ENCODE data around the gene RPS6KB2. TPM values are rescaled to one million over a fixed set of nuclear protein-coding genes. Genes with fewer than 3 reads are reported as not detected.

The RPS6KB2 gene
- total RNA-seq, 2 experiments from 2014 or later = 57.5 to 68.1 TPM

GRCh38 chr11:67416416-67417335 lies 11.6 kb upstream of the RPS6KB2 start:
- H3K4me3 Mint-ChIP-seq = peak overlapping the region; percentile 60
- H3K9me3 Mint-ChIP-seq = no peaks in the 10 kb centered on the region
- DNase-seq = peak; percentile 71
- CTCF ChIA-PET = interaction anchor here (0.6 to 4.0 kb wide), 5 partner anchors 8 to 58 kb away, joined by 3 to 27 read pairs (median 5); partner anchors contain the start of genes PTPRCAP and TBC1D10C
- peaks cover 62% of the 10 kb centered on the region for H3K4me1 Mint-ChIP-seq
- peak overlapping the region; percentile 87 for H3K27ac Mint-ChIP-seq
- peaks cover 3% of the 10 kb centered on the region for H3K36me3 Mint-ChIP-seq (ENCODE audit: low read depth)
- POLR2A ChIA-PET = no interaction called here
- peaks cover 1% of the 10 kb centered on the region for H3K27me3 Mint-ChIP-seq

DNA sequence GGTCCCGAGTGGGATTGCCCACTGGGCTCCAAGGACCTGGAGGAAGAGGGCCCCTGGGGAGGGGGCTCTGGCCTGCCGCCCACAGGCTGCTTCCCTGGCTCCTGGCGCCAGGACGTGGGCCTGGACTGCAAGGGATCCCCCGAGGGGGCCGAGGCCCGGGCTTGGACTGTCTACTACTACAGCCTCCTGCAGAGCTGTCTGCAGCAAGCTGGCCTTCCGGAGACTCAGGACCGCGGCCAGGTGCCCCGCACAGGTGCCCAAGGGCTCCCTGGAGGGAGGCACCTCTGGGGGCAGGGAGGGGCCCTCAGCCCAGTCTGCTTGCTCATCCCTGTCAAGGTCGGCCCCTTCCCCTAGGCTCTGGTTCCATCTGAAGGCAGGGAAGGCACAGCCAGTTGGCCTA lies 10.9 kb upstream of the RPS6KB2 start:
- Mint-ChIP-seq H3K4me3 (no peak overlapping the region), H3K36me3 (ENCODE audit: low read depth) (peaks cover 3% of the 10 kb centered on the region), H3K9me3 (no peaks in the 10 kb centered on the region), H3K4me1 (peaks cover 54% of the 10 kb centered on the region), H3K27me3 (peaks cover 1% of the 10 kb centered on the region), H3K27ac (no peak overlapping the region)
- ChIA-PET CTCF (interaction anchor here (1.2 to 4.0 kb wide), 7 partner anchors 9 to 57 kb away, joined by 3 to 27 read pairs (median 5); partner anchors contain the start of genes PPP1CA, PTPRCAP, RAD9A and TBC1D10C), POLR2A (no interaction called here)
- no peak for DNase-seq

- Mint-ChIP-seq H3K9me3 (no peaks in the 10 kb centered on the region), H3K36me3 (ENCODE audit: low read depth) (peaks cover 3% of the 10 kb centered on the region), H3K27ac (peak overlapping the region; percentile 75), H3K4me3 (peak overlapping the region; percentile 74), H3K4me1 (peaks cover 50% of the 10 kb centered on the region), H3K27me3 (peaks cover 1% of the 10 kb centered on the region)
- ChIA-PET CTCF (interaction anchor here (0.8 to 4.0 kb wide), 14 partner anchors 10 to 73 kb away, joined by 3 to 27 read pairs (median 4); partner anchors contain the start of genes PPP1CA, PTPRCAP, RAD9A and RPS6KB2), POLR2A (no interaction called here)
- no peak for DNase-seq
Observed at GRCh38 chr11:67418476-67419281, 9.6 kb upstream of the RPS6KB2 start.

DNA sequence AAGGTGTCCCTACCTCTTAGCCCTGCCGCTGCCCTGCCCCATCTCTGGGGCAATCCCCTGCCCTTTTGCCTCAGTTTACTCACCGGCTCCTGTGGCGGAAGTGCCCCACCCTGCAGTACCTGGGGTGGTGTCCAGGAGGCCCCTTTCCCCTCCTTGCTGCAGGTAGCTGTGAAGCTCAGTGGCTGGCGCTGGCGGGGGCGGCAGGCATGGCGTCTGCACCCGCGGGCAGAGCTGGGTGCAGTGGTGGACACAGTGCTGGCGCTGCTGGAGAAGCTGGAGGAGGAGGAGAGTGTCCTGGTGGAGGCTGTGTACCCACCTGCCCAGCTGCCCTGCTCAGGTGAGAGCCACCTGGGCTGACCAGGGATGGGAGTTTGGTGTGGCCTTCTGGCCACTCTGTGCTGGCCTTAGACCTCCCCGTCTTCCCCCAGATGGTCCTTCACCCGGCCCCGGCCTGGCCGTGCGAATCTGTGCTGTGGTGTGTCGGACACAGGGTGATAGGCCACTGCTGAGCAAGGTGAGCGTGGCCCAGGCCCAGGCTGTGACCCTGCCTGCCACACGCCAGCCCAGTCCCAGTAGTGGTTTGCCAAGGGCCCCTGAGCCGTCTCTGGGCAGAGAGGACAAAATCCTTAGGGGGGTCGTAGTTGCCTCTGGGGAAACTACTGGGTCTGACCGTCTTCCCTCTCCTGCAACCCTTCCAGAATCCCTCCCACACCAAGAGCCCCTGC lies 8.8 kb upstream of the RPS6KB2 start:
- Mint-ChIP-seq H3K36me3 (ENCODE audit: low read depth) (peaks cover 3% of the 10 kb centered on the region), H3K9me3 (no peaks in the 10 kb centered on the region), H3K4me3 (peak overlapping the region; percentile 74), H3K27ac (peak overlapping the region; percentile 75), H3K4me1 (peaks cover 52% of the 10 kb centered on the region), H3K27me3 (peaks cover 1% of the 10 kb centered on the region)
- DNase-seq = no peak
- CTCF ChIA-PET = interaction anchor here (0.6 to 4.0 kb wide), 13 partner anchors 9 to 826 kb away, joined by 3 to 27 read pairs (median 4); partner anchors contain the start of genes CCDC87, CCS, PPP1CA and PTPRCAP
- POLR2A ChIA-PET = interaction anchor here (0.8 to 1.3 kb wide), 3 partner anchors 8 to 18 kb away, joined by 4 to 7 read pairs (median 5); partner anchors contain the start of gene PTPRCAP

DNA sequence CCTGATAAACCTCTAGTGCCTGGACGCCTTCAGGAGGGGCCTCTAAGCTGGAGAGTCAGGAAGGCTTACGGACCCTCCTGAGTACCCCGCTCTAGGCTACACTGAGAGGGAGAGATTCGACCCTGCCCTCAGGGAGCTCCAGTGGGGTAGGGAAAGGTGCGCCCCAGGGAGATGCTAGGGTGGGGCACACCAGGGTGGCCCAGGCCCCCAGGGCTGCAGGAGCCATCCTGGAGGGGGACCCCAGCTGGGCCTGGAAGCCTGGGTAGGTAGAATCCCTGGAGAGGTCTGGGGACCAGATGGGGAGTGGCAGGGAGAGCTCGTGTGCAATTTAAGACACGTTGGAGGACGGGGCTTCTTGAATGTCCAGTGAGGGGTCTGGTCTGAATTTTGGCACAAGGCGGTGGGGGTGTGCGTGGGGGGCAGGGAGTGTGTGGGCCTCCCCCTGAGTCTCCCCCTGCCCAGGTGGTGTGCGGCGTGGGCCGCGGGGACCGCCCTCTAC lies 8.1 kb upstream of the RPS6KB2 start:
- H3K4me3 Mint-ChIP-seq = peak overlapping the region; percentile 74
- peak overlapping the region; percentile 46 for H3K27ac Mint-ChIP-seq
- peaks cover 3% of the 10 kb centered on the region for H3K36me3 Mint-ChIP-seq (ENCODE audit: low read depth)
- peaks cover 57% of the 10 kb centered on the region for H3K4me1 Mint-ChIP-seq
- H3K9me3 Mint-ChIP-seq = no peaks in the 10 kb centered on the region
- H3K27me3 Mint-ChIP-seq = peaks cover under 1% of the 10 kb centered on the region
- CTCF ChIA-PET = interaction anchor here (0.6 to 4.0 kb wide), 7 partner anchors 13 to 827 kb away, joined by 3 to 27 read pairs (median 5); partner anchors contain the start of genes CCDC87, CCS, PTPRCAP and TBC1D10C
- POLR2A ChIA-PET = interaction anchor here (0.8 to 1.3 kb wide), 3 partner anchors 9 to 17 kb away, joined by 4 to 7 read pairs (median 5); partner anchors contain the start of gene PTPRCAP
- DNase-seq = no peak

DNA sequence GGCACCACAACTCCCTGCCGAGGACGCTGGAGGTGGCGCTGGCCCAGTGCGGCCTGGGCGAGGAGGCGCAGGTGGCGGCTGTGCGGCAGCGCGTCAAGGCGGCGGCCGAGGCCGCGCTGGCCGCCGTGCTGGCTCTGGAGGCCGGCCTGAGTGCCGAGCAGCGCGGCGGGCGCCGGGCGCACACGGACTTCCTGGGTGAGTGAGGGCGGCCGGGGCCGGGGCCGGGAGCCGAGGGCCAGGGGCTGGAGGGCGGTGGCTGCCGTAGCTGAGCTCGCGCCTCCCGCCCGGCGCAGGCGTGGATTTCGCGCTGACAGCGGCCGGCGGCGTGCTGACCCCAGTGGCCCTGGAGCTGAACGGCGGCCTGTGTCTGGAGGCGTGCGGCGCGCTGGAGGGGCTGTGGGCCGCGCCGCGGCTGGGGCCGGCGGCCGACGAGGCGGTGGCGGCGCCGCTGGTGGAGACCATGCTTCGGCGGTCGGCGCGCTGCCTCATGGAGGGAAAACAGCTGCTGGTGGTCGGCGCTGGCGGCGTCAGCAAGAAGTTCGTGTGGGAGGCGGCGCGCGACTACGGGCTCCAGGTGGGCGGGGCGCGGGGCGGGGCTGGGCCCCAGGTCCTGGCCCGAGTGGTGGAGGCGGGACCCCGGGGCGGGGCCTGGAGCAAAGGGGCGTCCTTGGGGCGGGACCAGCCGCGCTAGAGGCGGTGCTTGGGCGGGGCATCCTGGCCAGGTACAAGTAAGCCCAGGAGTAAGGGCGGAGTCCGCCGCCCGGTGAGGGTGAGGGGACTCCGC lies 7.5 kb upstream of the RPS6KB2 start:
- Mint-ChIP-seq H3K4me3 (peak overlapping the region; percentile 74), H3K4me1 (peaks cover 62% of the 10 kb centered on the region), H3K27ac (peak overlapping the region; percentile 87), H3K36me3 (ENCODE audit: low read depth) (peaks cover 3% of the 10 kb centered on the region), H3K27me3 (no peaks in the 10 kb centered on the region), H3K9me3 (no peaks in the 10 kb centered on the region)
- ChIA-PET CTCF (interaction anchor here (1.1 to 4.0 kb wide), 5 partner anchors 14 to 64 kb away, joined by 4 to 27 read pairs (median 5); partner anchors contain the start of genes PPP1CA, PTPRCAP and TBC1D10C), POLR2A (interaction anchor here (1.2 to 1.3 kb wide), 2 partner anchors 10 to 12 kb away, joined by 4 to 5 read pairs; no protein-coding TSS in a partner anchor)
- peak; percentile 96 for DNase-seq

- POLR2A ChIA-PET = no interaction called here
- peak overlapping the region; percentile 87 for H3K27ac Mint-ChIP-seq
- no peaks in the 10 kb centered on the region for H3K27me3 Mint-ChIP-seq
- H3K4me3 Mint-ChIP-seq = peak overlapping the region; percentile 74
- DNase-seq = no peak
- H3K9me3 Mint-ChIP-seq = no peaks in the 10 kb centered on the region
- H3K36me3 Mint-ChIP-seq (ENCODE audit: low read depth) = peaks cover 3% of the 10 kb centered on the region
- CTCF ChIA-PET = interaction anchor here (1.1 to 2.4 kb wide), 4 partner anchors 15 to 63 kb away, joined by 4 to 7 read pairs (median 4); partner anchors contain the start of genes PPP1CA and TBC1D10C
- peaks cover 55% of the 10 kb centered on the region for H3K4me1 Mint-ChIP-seq
Observed at GRCh38 chr11:67421430-67422031, 6.8 kb upstream of the RPS6KB2 start.

DNA sequence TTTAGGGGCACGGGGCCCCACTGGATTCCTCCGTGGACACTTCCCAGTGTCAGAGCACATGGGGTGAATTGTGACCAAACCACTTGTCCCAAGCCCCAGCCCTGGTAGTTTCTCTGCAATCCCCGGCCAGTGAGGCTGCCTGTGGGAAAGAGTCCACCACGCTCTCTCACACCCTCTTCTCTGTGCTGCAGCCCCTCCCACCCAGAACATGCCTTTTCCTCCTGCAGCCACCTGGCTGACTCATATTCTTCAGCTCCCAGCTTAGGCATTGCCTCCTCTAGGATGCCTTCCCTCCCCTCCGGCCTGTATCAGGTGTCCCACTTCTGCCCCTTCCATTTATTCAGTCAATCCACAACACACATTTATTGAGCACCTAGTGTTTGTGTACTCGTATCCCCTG lies 5.4 kb upstream of the RPS6KB2 start:
- H3K27ac Mint-ChIP-seq = peak overlapping the region; percentile 42
- peaks cover 56% of the 10 kb centered on the region for H3K4me1 Mint-ChIP-seq
- DNase-seq = no peak
- H3K36me3 Mint-ChIP-seq (ENCODE audit: low read depth) = peaks cover 3% of the 10 kb centered on the region
- H3K4me3 Mint-ChIP-seq = no peak overlapping the region
- CTCF ChIA-PET = interaction anchor here (1.3 to 3.5 kb wide), 3 partner anchors 12 to 21 kb away, joined by 3 to 18 read pairs (median 10); partner anchors contain the start of genes PPP1CA and PTPRCAP
- POLR2A ChIA-PET = no interaction called here
- no peaks in the 10 kb centered on the region for H3K27me3 Mint-ChIP-seq
- H3K9me3 Mint-ChIP-seq = no peaks in the 10 kb centered on the region

GRCh38 chr11:67423466-67423865 lies 4.8 kb upstream of the RPS6KB2 start:
- Mint-ChIP-seq H3K9me3 (no peaks in the 10 kb centered on the region), H3K4me1 (peaks cover 52% of the 10 kb centered on the region), H3K27ac (no peak overlapping the region), H3K27me3 (no peaks in the 10 kb centered on the region), H3K4me3 (no peak overlapping the region), H3K36me3 (ENCODE audit: low read depth) (peaks cover 3% of the 10 kb centered on the region)
- ChIA-PET POLR2A (no interaction called here), CTCF (interaction anchor here (1.3 to 3.5 kb wide), 3 partner anchors 12 to 22 kb away, joined by 3 to 18 read pairs (median 10); partner anchors contain the start of genes PPP1CA and PTPRCAP)
- no peak for DNase-seq

GRCh38 chr11:67423891-67424613 lies 4.2 kb upstream of the RPS6KB2 start:
- Mint-ChIP-seq H3K36me3 (ENCODE audit: low read depth) (peaks cover 3% of the 10 kb centered on the region), H3K9me3 (no peaks in the 10 kb centered on the region), H3K27ac (peak overlapping the region; percentile 67), H3K4me1 (peaks cover 52% of the 10 kb centered on the region), H3K27me3 (no peaks in the 10 kb centered on the region), H3K4me3 (no peak overlapping the region)
- ChIA-PET CTCF (interaction anchor here (0.7 to 3.5 kb wide), 7 partner anchors 13 to 180 kb away, joined by 3 to 18 read pairs (median 7); partner anchors contain the start of genes PPP1CA, PTPRCAP and TBC1D10C), POLR2A (no interaction called here)
- no peak for DNase-seq
